Neutrophil (primary cell): ENCODE data around the gene OR8G1.

Source experiments
- H3K27ac ChIP-seq: fragments of 200-600 bp; sonication (generic); 2 replicates; pipeline ENCODE4 v1.5.1; 2016; ENCODE audit warnings: mild to moderate bottlenecking, moderate library complexity
- H3K27me3 ChIP-seq: fragments of 200-600 bp; sonication (generic); 2 replicates; pipeline ENCODE4 v1.6.0; 2016; ENCODE audit warnings: mild to moderate bottlenecking
- H3K36me3 ChIP-seq: fragments of 200-600 bp; sonication (generic); 2 replicates; pipeline ENCODE4 v1.5.1; 2017
- H3K4me1 ChIP-seq, 2 experiments: fragments of 200-600 bp in 1 of 2; sonication (generic) in 1 of 2; 1 replicate in 1 of 2; 2 replicates in 1 of 2; pipeline versions ENCODE4 v1.5.1 to v1.6.1; 2013 to 2016; ENCODE audit warnings: low read depth in 1 of 2, low read length in 1 of 2, mild to moderate bottlenecking in 1 of 2, moderate library complexity in 1 of 2; ENCODE audit not compliant: control insufficient read depth in 1 of 2, insufficient read depth in 1 of 2
- H3K4me3 ChIP-seq, 2 experiments: fragments of 200-600 bp in 1 of 2; sonication (generic) in 1 of 2; 1 replicate in 1 of 2; 2 replicates in 1 of 2; pipeline ENCODE4 v1.5.1; 2013 to 2016; ENCODE audit warnings: low read depth in 1 of 2, low read length in 1 of 2, mild to moderate bottlenecking in 1 of 2, moderate library complexity in 1 of 2
- H3K9me3 ChIP-seq: fragments of 200-600 bp; sonication (generic); 2 replicates; pipeline ENCODE4 v1.5.1; 2016
- TF ChIP-seq, protein P1 (sequence below): fragments of 200-600 bp; sonication (generic); IDR thresholded peaks from 2 replicates; pipeline ENCODE4 v1.5.1; 2016; ENCODE audit warnings: antibody characterized with exemption

OR8G1 gene

DNA sequence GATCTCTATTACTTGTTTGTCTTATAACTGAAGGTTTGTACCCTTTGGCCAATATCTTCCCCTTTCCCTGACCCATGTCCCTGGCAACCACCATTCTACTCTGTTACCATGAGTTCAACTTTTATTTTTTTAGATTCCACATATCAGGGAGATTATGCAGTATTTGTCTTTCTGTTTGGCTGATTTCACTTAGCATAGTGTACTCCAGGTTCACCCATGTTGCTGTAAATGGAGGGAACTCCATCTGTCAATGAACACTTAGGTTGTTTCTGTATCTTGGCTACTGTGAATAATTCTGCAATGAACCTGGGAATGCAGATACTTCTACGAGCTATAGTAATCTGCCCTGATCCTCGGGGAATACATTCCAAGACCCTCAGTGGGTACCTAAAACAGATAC, 42.9 kb upstream of the OR8G1 start:
- Histone ChIP-seq H3K27me3 (no peaks in the 10 kb centered on the region), H3K4me1 (peaks cover 0 to 5% of the 10 kb centered on the region in 2 experiments), H3K9me3 (no peaks in the 10 kb centered on the region), H3K4me3 (no peak overlapping the region), H3K36me3 (no peaks in the 10 kb centered on the region), H3K27ac (no peak overlapping the region)
- TF ChIP-seq, protein P1, sequence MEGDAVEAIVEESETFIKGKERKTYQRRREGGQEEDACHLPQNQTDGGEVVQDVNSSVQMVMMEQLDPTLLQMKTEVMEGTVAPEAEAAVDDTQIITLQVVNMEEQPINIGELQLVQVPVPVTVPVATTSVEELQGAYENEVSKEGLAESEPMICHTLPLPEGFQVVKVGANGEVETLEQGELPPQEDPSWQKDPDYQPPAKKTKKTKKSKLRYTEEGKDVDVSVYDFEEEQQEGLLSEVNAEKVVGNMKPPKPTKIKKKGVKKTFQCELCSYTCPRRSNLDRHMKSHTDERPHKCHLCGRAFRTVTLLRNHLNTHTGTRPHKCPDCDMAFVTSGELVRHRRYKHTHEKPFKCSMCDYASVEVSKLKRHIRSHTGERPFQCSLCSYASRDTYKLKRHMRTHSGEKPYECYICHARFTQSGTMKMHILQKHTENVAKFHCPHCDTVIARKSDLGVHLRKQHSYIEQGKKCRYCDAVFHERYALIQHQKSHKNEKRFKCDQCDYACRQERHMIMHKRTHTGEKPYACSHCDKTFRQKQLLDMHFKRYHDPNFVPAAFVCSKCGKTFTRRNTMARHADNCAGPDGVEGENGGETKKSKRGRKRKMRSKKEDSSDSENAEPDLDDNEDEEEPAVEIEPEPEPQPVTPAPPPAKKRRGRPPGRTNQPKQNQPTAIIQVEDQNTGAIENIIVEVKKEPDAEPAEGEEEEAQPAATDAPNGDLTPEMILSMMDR: no peak

GRCh38 chr11:124198897-124199296, 42.0 kb upstream of the OR8G1 start:
- H3K4me3 ChIP-seq: no peak overlapping the region
- no peaks in the 10 kb centered on the region for H3K27me3 ChIP-seq
- H3K36me3 ChIP-seq: no peaks in the 10 kb centered on the region
- H3K27ac ChIP-seq: no peak overlapping the region
- TF ChIP-seq, protein P1: no peak
- no peaks in the 10 kb centered on the region for H3K4me1 ChIP-seq
- H3K9me3 ChIP-seq: no peaks in the 10 kb centered on the region

GRCh38 chr11:124199702-124200101, 41.2 kb upstream of the OR8G1 start:
- TF ChIP-seq, protein P1: no peak
- no peaks in the 10 kb centered on the region for H3K4me1 ChIP-seq
- no peaks in the 10 kb centered on the region for H3K36me3 ChIP-seq
- H3K4me3 ChIP-seq: no peak overlapping the region
- no peaks in the 10 kb centered on the region for H3K9me3 ChIP-seq
- H3K27ac ChIP-seq: no peak overlapping the region
- H3K27me3 ChIP-seq: no peaks in the 10 kb centered on the region

DNA sequence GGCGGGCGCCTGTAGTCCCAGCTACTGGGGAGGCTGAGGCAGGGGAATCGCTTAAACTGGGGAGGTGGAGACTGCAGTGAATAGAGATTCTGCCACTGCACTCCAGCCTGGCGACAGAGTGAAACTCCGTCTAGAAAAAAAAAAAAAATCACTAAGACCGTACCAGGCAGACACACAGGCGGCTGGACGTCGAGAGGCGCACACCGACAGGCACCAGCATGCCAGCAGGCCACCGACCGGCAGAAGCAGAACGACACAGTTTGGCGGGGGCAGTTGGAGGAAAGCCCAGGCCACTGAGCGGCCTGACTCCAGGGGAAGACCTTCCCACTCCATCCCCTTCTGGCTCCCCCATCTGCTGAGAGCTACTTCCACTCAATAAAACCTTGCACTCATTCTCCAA, 40.2 kb upstream of the OR8G1 start:
- H3K27me3 ChIP-seq: no peaks in the 10 kb centered on the region
- no peaks in the 10 kb centered on the region for H3K4me1 ChIP-seq
- no peaks in the 10 kb centered on the region for H3K36me3 ChIP-seq
- no peak overlapping the region for H3K4me3 ChIP-seq
- H3K27ac ChIP-seq: no peak overlapping the region
- TF ChIP-seq, protein P1: no peak
- no peaks in the 10 kb centered on the region for H3K9me3 ChIP-seq

DNA sequence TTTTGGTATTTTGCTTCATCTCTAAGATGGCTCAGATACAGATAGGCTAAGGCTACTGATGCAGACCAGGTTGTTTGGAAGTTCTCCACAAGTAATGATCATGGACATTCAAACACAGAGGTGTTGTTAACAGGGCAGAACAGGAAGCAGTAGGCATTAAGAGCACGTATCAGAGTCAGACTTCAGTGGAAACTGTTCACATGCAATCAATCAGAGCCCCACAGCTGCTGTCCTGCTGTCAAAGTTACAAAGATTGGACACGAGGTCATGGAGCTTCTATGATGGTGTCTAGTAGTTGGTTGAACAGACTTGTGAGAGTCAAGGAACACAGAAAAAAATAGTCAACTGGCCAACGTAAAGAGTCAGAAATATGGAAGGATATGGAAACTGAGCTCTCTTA, 37.9 kb upstream of the OR8G1 start:
- H3K4me1 ChIP-seq: no peaks in the 10 kb centered on the region
- H3K9me3 ChIP-seq: no peaks in the 10 kb centered on the region
- no peak overlapping the region for H3K27ac ChIP-seq
- no peak overlapping the region for H3K4me3 ChIP-seq
- H3K36me3 ChIP-seq: no peaks in the 10 kb centered on the region
- TF ChIP-seq, protein P1: no peak
- no peaks in the 10 kb centered on the region for H3K27me3 ChIP-seq

DNA sequence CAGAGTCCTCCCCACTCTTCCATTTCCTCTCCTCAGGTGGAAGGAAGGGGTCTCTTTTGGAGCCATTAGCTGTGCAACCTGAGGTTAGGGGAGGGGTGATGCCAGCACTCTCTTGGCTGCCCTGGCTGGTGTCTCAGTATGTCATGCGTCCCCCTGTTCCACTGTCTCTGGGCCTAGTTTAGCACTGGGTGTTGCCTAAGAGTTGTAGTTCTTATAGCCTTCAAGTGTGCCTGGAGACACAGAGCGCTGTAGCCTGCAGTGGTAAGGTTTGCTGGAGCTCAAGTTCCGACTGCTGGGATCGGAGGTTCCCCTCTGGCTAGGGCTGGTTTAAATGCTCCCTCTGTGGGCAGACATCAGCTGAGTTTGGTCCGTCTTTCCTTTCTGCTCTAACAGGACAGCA, 36.9 kb upstream of the OR8G1 start:
- Histone ChIP-seq H3K4me3 (no peak overlapping the region), H3K36me3 (no peaks in the 10 kb centered on the region), H3K27me3 (no peaks in the 10 kb centered on the region), H3K9me3 (no peaks in the 10 kb centered on the region), H3K4me1 (no peaks in the 10 kb centered on the region), H3K27ac (no peak overlapping the region)
- TF ChIP-seq, protein P1: no peak
